RWPE2 (cell line): ENCODE measurements around the gene GBE1.

ENCODE experiments used
- ATAC-seq: fragments of 200-7000 bp; cut with Tn5 transposase; 3 replicates; pipeline ENCODE4 v1.9.1; 2021; ENCODE audit warnings: low read depth
- DNase-seq: peaks from one replicate; pipeline ENCODE4 v3.0.0-alpha.2; 2020; ENCODE audit warnings: low spot score
- H3K27ac ChIP-seq: fragments of 450-650 bp; 2 replicates; pipeline ENCODE4 v1.5.1; 2017; ENCODE audit warnings: mild to moderate bottlenecking; ENCODE audit not compliant: poor library complexity, severe bottlenecking
- H3K27me3 ChIP-seq: fragments of 250-450 bp; sonication (Bioruptor Pico); 2 replicates; pipeline ENCODE4 v1.5.1; 2021; ENCODE audit warnings: mild to moderate bottlenecking, moderate library complexity; ENCODE audit not compliant: insufficient read depth, poor library complexity, severe bottlenecking
- H3K36me3 ChIP-seq: fragments of 250-450 bp; sonication (Bioruptor Pico); 2 replicates; pipeline ENCODE4 v1.5.1; 2020; ENCODE audit warnings: low read depth, mild to moderate bottlenecking, moderate library complexity
- H3K4me1 ChIP-seq: fragments of 250-450 bp; sonication (Bioruptor Pico); 2 replicates; pipeline ENCODE4 v1.5.1; 2021; ENCODE audit warnings: mild to moderate bottlenecking, moderate library complexity; ENCODE audit not compliant: insufficient read depth, poor library complexity, severe bottlenecking
- H3K4me3 ChIP-seq: fragments of 250-450 bp; sonication (Bioruptor Pico); 2 replicates; pipeline ENCODE4 v1.5.1; 2021; ENCODE audit warnings: mild to moderate bottlenecking, moderate library complexity; ENCODE audit not compliant: severe bottlenecking
- H3K9me3 ChIP-seq: fragments of 250-450 bp; sonication (Bioruptor Pico); 2 replicates; pipeline ENCODE4 v1.5.1; 2021; ENCODE audit warnings: mild to moderate bottlenecking, moderate library complexity; ENCODE audit not compliant: severe bottlenecking
- TF ChIP-seq, protein P1 (sequence below): fragments of 450-650 bp; IDR thresholded peaks from one replicate; pipeline ENCODE4 v1.5.1; 2017; ENCODE audit warnings: mild to moderate bottlenecking, moderate library complexity; ENCODE audit not compliant: poor library complexity, severe bottlenecking

The GBE1 gene

DNA sequence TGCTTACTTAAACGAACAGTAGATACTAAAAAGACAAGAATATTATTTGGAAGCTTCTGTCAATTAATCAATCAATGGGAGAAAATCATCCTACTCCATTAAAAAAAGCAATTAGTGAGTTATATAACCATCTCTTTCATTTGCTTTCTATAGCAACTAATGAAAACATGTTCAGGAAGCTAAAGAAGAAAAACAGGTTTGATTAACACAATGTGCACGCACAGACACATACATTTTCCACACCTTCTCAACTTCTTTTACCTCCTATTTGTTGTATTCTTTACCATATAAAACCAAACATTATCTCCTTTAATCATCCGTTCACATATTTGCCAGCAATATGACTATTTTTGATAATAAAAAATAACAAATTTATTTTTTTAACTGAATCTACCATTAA lies 111.3 kb downstream of the GBE1 start:
- Histone ChIP-seq H3K36me3 (peaks cover 9% of the 10 kb centered on the region; the same call in 1 of the 2 replicates), H3K4me1 (peaks cover 3% of the 10 kb centered on the region), H3K27me3 (no peaks in the 10 kb centered on the region), H3K9me3 (no peaks in the 10 kb centered on the region), H3K4me3 (no peak overlapping the region), H3K27ac (no peak overlapping the region)
- TF ChIP-seq, protein P1, sequence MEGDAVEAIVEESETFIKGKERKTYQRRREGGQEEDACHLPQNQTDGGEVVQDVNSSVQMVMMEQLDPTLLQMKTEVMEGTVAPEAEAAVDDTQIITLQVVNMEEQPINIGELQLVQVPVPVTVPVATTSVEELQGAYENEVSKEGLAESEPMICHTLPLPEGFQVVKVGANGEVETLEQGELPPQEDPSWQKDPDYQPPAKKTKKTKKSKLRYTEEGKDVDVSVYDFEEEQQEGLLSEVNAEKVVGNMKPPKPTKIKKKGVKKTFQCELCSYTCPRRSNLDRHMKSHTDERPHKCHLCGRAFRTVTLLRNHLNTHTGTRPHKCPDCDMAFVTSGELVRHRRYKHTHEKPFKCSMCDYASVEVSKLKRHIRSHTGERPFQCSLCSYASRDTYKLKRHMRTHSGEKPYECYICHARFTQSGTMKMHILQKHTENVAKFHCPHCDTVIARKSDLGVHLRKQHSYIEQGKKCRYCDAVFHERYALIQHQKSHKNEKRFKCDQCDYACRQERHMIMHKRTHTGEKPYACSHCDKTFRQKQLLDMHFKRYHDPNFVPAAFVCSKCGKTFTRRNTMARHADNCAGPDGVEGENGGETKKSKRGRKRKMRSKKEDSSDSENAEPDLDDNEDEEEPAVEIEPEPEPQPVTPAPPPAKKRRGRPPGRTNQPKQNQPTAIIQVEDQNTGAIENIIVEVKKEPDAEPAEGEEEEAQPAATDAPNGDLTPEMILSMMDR, result no peak
- ATAC-seq (no peak), DNase-seq (no peak)

DNA sequence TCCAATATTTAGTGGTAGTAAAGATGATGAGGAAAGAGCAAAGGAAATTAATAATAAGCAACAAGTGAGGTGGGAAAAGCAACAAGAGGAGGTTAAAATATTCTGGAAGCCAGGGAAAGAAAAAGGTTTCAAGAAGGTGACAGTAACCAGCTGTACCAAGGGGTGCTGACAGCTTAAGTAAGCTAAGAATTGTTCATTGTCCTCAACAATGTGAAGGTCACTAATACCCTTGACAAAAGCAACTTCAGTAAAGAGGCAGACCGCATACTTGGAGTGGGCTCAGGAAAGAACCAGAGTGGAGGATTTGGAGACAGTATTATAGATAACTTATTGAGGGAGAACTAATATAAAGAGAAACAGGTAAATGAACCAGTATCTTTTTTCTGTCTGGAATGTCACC lies 116.2 kb downstream of the GBE1 start:
- Histone ChIP-seq H3K27ac (no peak overlapping the region), H3K4me3 (no peak overlapping the region), H3K36me3 (peaks cover 19% of the 10 kb centered on the region; the same call in 1 of the 2 replicates), H3K9me3 (no peaks in the 10 kb centered on the region), H3K27me3 (no peaks in the 10 kb centered on the region), H3K4me1 (peaks cover under 1% of the 10 kb centered on the region)
- TF ChIP-seq, protein P1, result no peak
- ATAC-seq (no peak), DNase-seq (no peak)

DNA sequence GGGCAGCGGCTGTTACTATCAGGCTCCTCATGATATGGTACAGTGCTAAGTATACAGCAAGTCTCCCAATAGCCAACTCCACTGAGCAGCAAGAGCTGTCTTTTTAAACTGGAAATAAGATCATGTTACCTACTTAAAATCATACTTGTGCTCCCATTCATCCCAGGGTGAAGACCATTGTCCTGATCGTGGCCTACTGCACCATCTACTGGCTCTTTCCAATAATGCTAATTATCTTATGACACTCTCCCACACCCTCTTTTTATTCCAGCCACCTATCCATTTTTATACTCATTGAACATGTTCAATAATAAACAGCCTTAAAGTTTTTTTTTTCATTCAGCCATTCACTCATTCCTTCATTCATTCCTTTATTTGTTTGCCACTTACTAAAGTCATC lies 117.7 kb downstream of the GBE1 start:
- no peaks in the 10 kb centered on the region for H3K9me3 ChIP-seq
- H3K4me1 ChIP-seq, result no peaks in the 10 kb centered on the region
- H3K27ac ChIP-seq, result no peak overlapping the region
- DNase-seq (no peak), ATAC-seq (peak; percentile 61; the same call in 2 of the 3 replicates)
- TF ChIP-seq, protein P1, result peak; percentile 40
- H3K4me3 ChIP-seq, result no peak overlapping the region
- no peaks in the 10 kb centered on the region for H3K27me3 ChIP-seq
- H3K36me3 ChIP-seq, result peaks cover 10% of the 10 kb centered on the region; the same call in 1 of the 2 replicates

DNA sequence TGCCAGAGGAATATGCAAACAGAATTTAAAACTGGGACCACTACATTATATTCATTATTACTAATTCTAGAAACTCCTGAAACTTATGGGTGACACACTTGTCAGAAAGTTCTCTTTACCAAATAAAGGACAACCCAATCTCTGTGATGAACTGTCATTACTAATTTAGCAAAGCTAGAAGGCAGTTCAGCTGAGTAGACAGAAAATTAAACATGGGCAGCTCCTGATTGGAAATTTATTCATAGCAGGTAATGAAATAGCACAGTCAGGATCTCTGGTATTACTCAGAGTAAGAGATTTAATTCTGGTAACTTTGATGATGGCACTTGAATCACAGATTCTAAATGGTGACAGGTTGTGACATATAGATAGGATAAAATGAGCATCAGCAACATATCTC lies 123.0 kb downstream of the GBE1 start:
- no peaks in the 10 kb centered on the region for H3K4me1 ChIP-seq
- H3K9me3 ChIP-seq, result no peaks in the 10 kb centered on the region
- H3K36me3 ChIP-seq, result peaks cover 13% of the 10 kb centered on the region; the same call in 1 of the 2 replicates
- TF ChIP-seq, protein P1, result no peak
- H3K4me3 ChIP-seq, result no peak overlapping the region
- ATAC-seq (no peak), DNase-seq (no peak)
- no peaks in the 10 kb centered on the region for H3K27me3 ChIP-seq
- H3K27ac ChIP-seq, result no peak overlapping the region

DNA sequence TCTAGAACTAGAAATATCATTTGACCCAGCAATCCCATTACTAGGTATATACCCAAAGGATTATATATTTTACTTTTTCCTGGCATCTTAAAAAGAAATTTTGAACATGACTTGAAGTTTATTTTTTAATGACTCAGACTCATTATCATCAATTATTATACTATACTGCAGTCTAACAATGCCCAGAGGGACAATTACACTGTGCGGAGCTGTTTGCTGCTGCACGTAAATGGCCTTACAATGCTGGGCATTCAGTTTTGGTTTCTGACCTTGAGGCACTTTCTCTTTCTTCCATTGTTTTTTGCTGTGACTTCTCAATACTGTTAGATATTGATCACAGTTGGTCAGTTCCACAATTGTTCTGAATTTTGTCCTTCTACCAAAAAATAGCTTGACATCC lies 128.8 kb downstream of the GBE1 start:
- no peak for DNase-seq
- TF ChIP-seq, protein P1, result no peak
- Histone ChIP-seq H3K36me3 (peaks cover 9% of the 10 kb centered on the region; the same call in 1 of the 2 replicates), H3K4me3 (no peak overlapping the region), H3K9me3 (no peaks in the 10 kb centered on the region), H3K27me3 (no peaks in the 10 kb centered on the region), H3K27ac (no peak overlapping the region), H3K4me1 (no peaks in the 10 kb centered on the region)
- no peak for ATAC-seq
